GM18519 (cell line): ENCODE results near the gene PDIA5.

Experiments
- ATAC-seq: cut with Tn5 transposase; IDR thresholded peaks from one replicate; pipeline ENCODE4 v1.9.1; 2021; ENCODE audit warnings: mild to moderate bottlenecking, moderate library complexity; ENCODE audit not compliant: unreplicated experiment, low FRiP score

The PDIA5 gene

DNA sequence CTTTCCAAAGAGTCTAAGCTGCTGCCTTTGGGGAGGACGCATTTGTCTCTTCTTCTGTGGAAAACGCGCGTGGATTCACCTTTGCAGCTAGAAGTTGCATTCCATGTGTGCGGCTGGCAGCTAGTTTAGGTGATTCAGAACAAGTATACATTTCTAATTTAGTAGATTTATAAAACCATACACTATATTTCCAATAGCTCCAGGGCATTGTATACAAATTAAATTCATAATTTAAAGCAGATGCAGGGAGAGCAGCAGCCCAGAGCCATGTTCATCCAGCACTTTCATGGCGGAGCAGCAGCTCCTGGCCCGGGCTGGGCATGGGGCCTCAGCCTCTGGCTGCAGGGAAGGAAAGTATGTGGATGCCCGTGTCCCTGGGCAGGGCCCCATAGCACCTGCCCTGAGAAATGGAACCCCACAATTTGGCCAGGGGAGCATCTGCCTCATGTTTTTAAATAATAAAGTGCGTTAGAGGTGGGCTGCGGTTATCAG lies 92.1 kb downstream of the PDIA5 start:
- ATAC-seq: no peak

DNA sequence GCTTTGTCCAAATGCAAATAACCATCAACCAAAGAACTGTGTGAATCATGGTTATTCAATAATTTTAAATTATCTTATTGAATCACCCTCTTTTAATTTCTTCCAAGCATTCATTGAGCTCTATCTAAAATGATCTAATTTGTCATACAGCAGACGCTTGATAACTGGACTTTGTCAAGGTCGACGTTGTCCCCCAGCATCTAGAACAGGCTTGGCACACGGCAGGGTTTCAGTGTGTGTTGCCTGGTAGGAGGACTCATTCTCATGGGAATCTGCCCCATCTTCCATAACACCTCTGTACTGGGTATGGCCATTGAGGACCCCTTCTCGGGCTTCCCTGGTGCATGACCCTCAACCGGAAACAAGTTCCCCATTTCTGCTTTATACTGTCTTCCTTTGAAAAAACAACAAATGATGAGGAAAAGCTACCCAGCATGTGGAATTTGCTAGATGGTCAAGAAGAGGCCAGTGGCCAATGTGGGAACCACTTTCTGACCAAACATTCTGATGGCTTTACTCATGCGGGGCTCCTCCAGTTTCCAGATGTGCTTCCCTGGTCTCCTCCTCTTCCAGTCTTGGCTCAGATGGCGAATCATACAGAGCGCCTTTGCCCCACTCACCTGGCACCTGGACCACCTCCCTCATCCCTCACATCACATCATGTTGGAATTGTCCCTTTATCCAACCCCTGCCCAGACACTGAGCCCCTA lies 93.3 kb downstream of the PDIA5 start:
- no peak for ATAC-seq

DNA sequence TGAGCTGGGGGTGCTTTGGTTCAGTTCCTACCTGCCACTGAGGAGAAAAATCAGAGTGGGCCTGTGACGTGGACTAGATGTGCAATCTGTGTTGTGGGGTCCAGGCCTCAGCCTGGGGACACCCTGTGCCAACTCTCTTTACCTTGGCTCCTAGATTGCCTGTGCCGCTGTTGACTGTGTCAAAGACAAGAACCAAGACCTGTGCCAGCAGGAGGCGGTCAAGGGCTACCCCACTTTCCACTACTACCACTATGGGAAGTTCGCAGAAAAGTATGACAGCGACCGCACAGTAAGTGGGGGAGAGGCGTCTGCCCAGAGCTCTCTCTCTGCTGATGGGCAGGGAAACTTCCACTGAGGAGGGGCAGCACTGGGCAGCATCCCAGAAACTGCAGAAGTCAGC lies 94.3 kb downstream of the PDIA5 start:
- no peak for ATAC-seq

DNA sequence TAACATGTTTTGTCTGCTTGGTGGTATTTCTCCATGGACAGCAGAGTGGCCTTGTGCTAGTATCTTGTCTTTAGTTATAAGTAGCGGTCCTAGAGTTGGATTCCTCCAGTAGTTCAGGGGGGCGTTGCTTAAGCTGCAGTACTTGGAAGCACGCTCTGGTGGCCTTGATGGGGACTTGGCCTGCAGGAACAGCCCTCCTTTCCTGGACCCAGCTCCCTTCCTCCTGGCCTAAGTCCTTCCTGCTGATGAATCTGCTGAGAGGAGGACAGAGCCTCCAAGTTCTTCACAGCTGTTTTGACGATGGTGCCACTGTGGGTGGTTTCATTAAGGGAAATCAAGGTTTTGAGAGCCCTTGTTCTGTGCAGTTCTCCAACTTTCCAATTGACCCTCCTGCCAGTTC lies 96.3 kb downstream of the PDIA5 start:
- ATAC-seq: no peak

DNA sequence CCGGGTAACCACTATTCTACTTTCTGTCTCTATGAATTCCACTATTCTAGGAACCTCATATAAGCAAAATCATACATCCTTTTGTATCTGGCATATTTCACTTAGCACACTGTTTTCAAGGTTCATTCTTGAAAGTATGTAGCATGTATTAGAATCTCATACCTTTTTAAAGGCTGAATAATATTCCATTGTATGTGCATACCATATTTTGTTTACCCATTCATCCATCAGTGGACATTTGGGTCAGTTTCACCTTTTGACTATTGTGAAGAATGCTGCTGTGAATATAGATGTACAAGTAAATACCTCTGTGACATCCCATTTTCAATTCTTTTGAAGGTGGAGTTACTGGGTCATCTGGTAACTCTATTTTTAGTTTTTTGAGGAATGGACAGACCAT lies 98.3 kb downstream of the PDIA5 start:
- no peak for ATAC-seq

DNA sequence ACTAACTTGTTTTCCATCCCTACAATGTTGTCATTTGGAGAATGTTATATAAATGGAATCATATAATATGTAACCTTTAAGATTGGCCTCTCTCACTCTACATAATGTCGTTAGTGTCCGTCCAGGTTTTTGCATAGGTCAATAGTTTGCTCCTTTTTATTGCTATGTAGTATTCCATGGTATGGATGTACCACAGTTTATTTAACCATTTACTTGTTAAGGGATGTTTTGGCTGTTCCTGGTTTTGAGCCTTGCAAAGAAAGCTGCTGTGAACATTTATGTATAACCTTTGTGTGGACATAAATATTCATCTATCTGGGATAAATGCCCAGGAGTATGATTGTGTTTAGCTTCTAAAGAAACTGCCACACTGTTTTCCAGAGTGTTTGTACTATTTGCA lies 100.9 kb downstream of the PDIA5 start:
- ATAC-seq: no peak

DNA sequence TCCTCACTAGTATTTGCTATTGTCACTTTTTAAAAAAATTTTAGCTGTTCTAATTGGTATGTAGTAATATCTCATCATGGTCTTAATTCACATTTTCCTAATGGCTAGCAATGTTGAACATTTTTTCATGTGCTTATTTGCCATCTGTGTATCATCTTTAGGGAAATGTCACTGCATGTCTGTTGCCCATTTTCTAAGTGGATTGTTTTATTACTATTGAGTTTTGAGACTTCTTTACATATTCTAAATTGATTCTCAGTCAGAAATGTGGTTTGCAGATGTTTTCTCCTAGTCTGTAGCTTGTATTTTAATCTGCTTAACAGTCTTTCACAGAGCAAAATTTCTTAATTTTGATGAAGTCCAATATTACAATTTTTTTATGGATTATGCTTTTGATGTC lies 101.3 kb downstream of the PDIA5 start:
- no peak for ATAC-seq

DNA sequence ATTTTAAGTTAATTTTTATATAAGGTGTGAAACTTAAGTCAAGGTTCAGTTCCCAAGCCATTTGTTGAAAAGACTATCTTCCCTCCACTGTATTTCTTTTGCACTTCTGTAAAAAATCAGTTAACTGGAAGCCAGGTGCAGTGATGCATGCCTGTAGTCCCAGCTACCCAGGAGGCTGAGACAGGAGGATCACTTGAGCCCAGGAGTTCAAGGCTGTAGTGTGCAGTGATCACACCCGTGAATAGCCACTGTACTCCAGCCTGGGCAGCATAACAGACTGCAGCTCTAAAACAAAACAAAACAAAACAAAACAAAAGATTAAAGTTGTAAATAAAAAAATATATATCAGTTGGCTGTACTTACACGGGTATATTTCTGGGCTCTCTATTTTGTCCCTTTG lies 101.8 kb downstream of the PDIA5 start:
- no peak for ATAC-seq

DNA sequence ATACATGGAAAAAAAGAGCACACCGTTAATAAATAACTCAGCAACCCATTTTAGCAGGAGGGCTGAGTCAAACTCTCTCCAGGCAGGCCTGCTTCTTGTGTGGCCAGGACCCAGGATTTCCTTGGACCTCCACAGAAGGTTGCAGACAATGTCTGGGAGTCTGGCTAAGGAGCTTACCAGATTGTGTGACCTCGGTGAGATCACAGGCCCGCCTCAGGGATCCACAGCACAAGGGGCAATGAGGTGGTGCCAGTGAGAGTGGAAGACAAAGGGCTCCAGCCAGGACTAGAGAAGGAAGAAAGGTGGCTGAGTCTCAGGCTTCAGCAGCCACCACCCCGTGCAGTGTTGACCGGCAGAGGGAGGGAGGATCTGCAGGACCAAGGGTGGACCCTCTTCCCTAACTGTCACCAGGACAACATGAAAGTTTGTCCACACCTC lies 102.7 kb downstream of the PDIA5 start:
- no peak for ATAC-seq

DNA sequence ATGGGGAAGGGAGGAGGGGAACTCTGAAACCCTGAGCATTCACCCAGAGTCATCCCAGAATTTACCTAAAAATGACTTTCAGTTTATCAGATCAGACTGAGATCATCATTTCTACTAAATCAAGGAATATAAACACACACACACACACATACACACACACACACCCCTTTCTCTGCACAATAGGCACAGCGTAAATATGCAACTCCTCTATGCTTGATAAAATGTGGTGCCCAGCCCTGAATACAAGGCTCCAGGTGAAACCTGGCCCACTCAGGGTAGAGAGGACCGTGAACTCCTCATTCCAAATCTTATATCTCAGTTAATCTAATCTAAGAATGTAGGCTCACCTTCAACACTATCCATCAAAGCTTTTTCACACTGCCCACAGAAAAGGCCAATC lies 103.1 kb downstream of the PDIA5 start:
- no peak for ATAC-seq

DNA sequence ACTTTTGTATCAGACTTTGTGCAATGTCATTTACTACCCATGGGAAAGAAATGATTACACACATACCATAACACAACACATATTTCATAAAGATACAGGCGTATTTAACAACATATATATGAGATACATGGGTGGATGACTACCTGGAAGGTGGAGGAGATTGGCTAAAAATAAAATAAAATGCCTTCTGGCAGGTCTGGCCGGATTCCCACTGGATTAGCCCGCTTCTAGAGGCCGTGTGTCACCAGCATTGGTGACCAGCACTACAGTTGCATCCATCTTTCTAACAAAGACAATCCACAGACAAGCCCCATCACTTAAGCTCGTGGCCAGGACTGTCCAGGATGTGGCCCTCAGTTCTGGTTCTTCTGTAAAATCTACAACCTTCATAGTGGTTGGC lies 114.0 kb downstream of the PDIA5 start:
- ATAC-seq: no peak

DNA sequence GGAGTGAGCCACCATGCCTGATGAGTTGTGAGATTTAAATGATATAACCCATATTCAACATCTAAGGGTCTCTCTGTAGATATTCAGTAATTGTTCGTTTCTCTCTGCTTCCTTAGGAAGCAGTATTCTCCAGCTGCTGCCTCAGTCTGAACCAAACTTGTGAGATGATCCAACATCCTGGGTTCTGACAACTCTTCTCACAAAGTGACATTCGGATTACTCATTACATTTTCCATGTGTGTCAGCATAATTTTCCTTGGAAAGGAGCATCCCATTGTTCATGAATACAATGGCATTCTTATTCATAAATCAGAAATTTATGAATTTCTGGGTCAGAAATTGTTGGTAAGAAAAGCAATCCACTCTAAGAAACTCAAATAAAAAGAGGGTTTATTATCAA lies 119.9 kb downstream of the PDIA5 start:
- no peak for ATAC-seq

DNA sequence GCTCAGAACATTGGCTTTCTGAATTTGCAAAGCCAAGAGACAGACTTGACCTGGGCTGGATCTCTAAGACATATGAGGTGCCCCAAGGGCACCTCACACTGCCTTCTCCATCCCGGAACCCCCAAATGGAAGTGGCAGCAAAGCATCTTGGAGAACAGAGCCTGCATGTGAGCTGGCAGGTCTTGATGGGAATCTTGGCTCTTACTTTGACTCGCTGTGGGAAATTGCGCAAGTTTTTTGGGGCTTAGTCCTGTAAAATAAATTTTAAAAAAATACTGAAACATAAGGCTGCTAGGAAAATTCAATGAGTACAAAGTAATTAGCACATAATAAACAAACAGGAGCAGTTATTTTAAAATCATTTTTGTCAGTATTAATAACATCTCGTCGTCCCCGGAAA lies 121.2 kb downstream of the PDIA5 start:
- ATAC-seq: no peak

DNA sequence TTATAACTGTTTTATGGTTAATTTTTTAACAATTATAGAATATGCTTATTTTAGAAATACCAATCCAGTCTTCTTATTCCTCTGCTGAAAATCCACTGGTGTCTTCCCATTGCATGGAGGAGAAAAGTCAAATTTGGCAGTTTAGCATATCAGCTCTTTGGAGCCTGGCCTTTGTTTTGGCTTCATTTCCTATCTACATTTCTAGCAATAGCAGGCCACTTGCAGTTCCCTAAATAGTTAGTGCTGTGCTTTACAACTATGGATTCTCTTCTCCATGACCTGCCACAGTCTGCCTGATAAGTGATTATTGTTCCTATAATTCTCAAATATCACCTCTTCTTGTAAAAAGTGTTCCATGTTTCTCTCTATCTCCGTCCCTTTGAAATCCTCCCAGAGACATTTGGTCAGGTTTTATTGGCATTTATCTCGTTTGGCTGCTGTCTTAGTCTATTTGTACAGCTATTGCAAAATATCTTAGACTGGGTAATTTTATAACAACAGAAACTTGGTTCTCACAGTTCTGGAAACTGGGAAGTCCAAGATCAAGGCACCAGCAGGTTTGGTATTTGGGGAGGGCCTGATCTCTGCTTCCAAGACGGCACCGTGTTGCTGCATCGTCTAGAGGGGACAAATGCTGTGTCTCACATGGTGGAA lies 126.8 kb downstream of the PDIA5 start:
- ATAC-seq: no peak

DNA sequence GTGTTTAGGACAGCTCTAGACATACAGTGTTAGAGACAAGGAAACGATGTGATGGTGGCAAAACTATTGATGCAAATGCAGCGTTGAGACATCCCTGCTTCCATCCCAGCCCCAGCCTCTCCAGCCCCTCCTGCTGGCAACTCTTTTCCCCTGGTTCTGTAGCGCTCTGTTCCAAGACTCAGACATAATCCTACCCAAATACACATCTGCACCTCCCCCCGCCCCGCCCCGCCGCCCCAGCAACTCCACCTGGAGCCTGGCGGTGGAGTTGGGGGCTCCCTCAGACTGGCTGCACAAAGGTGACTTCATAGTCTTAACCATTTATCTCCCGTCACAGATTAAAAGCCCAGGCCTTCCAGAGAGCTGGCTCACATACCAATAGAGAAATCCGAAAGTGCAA lies 127.7 kb downstream of the PDIA5 start:
- no peak for ATAC-seq

DNA sequence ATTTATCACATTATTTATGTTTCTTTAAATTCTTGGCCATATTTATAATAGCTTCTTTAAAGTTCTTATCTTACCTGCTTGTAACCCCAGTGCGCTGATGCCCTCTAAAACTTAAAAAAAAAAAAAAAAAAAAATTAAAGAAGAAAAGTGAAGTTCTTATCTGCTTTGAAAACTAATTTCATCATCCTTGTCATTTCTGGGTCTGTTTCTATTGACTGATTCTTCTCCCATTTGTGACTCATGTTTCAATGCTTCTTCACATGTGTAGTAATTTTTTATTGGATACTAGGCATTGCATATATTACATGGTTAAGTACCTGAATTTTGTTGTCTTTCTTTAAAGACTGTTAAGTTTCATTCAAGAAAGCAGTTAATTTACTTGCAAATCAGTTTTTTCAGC lies 131.5 kb downstream of the PDIA5 start:
- no peak for ATAC-seq

DNA sequence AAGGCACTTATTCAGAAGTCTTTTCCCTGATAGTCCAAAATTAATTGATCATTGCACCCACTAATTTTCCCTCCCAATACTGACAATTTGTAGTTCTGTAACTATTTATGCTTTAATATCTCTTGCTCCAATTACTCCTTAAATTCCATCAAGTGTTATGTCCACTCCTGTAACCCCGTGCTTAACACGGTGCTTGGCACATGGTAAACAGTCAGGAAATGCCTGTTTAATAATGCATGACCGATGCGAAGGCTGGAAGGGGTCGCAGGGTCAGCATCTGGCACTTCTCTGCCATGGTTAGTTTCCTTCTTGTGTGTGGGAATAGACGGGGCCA lies 134.4 kb downstream of the PDIA5 start:
- ATAC-seq: no peak

DNA sequence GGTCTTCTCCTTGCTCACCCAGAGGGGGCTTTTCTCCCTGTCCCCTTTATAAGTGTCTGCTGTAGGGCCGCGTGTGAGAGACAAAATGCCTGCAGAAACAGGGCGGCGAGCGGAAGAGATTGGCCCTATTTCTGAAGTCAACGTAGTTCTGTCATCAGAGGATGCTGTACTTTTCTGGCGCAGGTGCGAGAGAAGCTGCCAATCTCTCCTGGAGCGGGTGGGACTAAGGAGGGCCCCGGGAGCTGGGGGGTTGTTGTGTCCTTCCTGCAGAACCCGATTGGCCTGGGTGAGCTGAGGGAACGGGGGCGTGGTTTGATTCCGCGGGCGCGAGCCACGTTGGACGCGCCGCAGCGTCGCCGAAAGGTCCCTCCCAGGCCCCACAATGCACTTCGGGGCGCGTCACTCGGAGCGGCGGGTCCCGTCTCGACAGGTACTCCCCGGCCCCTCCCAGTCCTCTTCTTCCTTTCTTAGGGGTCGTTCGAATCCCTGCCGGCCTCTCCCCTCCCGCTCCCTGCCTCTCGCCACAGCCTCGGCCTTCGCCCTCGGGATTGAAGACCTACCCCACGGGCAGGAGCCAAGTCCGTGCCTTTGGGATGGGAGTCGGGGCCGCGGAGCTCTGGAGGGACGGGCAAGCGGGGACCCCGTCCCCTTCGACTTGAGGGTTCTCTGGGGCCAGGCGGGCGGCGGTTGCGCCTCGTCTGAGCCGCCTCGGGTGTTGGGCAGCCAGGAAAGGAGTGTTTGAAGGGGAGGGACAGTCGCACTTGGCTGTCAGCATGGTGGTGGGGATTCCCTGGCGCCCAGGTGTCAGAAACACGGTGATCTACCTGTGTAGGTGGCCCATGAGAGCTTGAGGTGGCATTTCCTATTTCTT lies 135.0 kb downstream of the PDIA5 start, which contains the start of gene SEC22A:
Gene SEC22A, plus strand, starts transcription at position 387 of the 871 bp plus-strand sequence. CDS start 7,275 bp downstream, outside the sequence.
- peak; percentile 91 for ATAC-seq

DNA sequence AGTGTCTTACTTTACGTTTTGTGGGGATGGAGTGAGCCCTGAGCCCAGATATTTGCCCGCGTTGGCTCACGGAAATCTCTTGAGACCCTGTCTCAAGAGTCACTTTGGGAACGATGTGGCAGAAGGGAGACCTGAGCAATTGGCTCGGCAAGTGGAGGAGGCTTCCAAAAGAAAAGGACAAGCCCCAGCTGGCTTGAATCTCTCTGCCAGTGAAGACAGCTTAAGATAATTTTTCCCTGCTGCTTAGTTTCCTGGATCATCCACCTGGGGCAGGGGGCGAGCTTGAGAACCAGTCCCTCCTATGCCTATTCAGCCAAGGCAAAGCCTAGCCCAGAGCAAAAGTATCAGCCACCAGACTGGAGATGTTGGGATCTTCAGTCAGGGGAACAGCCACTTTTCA lies 135.6 kb downstream of the PDIA5 start:
- ATAC-seq: no peak
